ENCODE measurements around the gene DOCK2. TPM values are rescaled to one million over a fixed set of nuclear protein-coding genes. Genes with fewer than 3 reads are reported as not detected.
"Not testable (repeated sequence)": the region's sequence is repeated elsewhere in the genome, so short reads cannot be mapped to it uniquely, and the experiment has no call there.

Gene DOCK2
- total RNA-seq: 7.5 TPM
- long read RNA-seq, partial matches to known transcripts: 1 of 1 reads
- long read RNA-seq, other reads (novel, unspliced or antisense): 0 of 1 reads

DNA sequence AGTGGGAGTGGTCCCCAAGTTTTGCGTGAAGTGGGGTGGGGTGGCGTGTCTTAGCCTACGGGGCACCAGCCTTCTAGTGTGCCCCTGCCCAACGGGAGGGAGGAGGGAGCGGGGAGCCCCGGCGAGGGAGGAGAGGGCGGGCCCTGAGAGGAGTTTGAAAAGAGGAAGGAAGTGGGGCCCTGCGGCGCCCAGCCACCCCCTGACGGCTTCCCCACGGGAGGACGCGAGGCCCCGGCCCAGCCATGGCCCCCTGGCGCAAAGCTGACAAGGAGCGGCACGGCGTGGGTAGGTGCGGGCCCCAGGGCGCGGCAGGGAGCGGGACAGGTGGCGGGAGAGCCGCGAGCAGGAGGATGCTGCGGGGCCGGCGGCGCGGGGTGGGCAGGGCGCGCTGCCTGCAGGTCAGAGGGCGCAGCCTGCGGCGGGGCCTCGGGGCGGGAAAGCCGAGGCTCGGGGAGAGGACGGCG, at the start of gene DOCK2:
TSS of gene DOCK2 (plus strand) at position 191 of the 464 bp plus-strand sequence. CDS start at position 243, 52 bp downstream.
- intact Hi-C loops (cut with micrococcal nuclease): no loop called here
- DNase-seq (peak; percentile 74), ATAC-seq (peak; percentile 89)

DNA sequence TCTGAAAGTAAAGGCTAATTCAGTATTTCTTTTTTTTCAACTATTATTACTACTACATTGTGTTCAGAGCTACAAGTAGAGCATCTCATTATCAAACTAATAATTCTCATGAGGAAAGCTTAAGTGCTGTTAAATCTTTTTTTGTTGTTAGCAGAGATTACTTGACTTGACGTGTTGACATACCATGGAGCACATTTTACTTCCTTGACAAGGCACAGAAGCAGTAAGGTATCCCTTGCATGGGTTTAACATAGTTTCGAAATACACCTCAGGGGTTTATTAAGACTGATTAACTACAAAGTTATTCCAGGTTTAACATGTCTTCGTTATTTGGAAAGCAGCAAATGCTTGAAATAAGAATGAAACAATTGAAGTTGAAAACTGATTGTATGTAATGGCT, 46.5 kb upstream of the DOCK2 start:
- no peak for ATAC-seq
- no peak for DNase-seq

DNA sequence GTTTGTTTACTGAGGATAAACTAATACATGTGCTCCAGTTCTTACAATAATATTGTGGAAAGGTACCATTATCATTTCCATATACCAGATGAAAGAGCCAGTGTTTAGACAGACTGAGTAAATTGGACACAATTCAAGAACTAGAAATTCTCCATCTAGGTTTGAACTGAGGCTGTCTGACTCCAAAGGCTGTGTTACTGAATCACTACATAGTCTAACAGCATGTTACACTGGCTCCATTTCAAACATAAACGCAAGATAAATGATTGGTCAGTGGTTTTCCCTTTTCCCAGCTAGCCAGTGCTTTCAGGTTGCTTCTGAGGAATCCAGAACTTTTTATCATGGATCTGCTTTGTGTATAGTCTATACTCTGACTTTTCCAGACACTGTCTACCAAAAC, 45.4 kb upstream of the DOCK2 start:
- no peak for ATAC-seq
- intact Hi-C loops (cut with micrococcal nuclease): no loop called here
- no peak for DNase-seq

More for the DNA sequence above, 46.5 kb upstream of the DOCK2 start:
- intact Hi-C loops (cut with micrococcal nuclease): no loop called here

DNA sequence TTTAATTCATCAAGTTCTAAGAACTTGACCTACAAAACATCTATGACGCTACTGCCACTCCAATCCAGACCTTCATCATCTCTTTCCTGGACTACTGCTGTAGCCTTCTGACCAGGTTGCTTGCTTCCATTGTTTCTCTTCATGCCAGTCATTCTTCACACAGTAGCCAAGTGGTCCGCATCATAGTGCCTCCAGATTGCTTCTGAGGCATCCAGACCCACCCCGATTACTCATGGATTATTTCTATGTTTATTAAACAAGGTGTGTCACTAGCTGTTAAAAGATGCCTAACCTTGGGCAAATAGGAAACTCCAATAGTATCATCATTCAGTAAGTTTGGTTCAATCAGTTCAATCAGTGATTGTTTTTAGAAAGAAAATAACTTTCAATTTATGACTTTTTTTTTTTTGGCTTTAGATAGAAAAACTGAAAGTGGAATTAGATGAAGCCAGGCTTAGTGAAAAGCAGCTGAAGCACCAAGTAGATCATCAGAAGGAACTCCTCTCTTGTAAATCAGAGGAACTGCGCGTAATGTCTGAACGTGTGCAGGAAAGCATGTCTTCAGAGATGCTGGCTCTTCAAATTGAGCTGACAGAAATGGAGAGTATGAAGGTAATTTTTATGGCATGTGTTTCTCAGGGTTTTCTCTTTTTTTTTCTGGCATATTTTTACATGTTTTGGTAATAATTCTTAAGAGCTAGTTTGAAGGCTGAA, 44.0 kb upstream of the DOCK2 start:
- intact Hi-C loops (cut with micrococcal nuclease): no loop called here
- no peak for ATAC-seq
- DNase-seq: no peak

DNA sequence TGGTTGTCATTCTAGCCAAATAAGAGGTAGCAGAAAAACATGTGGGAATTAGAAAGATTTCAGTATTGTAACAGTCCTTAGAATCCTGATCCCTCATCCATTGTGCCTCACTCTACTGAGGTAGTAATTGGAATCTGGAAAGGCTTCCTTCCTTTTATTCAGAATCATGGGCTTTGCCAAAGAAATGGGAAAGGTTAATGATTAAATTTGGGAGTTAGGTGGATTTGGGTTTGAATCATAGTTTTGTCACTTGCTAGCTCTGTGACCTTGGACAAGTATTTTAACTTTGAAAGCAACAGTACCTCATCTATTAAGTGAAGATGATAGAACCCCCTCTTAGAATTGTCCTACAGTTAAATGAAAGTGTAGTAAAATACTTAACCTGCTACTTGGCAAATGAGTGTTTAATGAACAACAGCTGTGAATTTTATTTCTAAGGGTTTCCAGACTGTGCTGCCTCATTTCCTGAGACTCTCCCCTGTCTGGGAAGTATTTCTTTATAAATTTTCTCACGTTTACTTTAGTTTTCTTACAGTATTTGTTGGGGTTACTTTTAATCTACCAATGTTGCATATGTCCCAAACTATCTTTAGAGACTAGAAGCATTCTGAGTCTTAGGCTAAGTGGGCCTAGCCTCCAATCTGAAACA, 41.8 kb upstream of the DOCK2 start:
- ATAC-seq: no peak
- DNase-seq: no peak
- intact Hi-C loops (cut with micrococcal nuclease): no loop called here

DNA sequence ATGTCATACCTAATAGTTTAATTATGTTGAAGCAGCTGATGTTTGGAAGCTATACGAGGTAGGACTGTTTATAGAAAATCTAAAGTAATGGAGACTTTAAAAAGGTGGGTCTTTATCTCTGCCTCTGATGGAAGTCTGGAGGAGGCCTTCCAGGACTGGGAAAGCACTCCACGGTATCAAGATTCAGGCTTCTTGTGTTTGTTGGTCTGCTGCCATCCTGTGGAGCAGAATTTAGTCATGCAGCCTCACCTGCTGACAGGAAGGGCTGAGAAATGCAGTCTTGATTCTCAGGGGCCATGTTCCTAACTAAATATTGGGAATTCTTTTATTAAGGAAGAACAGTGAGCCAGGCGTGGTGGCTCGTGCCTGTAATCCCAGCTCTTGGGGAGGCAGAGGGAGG, 37.6 kb upstream of the DOCK2 start:
- intact Hi-C loops (cut with micrococcal nuclease): no loop called here
- ATAC-seq: no peak

DNA sequence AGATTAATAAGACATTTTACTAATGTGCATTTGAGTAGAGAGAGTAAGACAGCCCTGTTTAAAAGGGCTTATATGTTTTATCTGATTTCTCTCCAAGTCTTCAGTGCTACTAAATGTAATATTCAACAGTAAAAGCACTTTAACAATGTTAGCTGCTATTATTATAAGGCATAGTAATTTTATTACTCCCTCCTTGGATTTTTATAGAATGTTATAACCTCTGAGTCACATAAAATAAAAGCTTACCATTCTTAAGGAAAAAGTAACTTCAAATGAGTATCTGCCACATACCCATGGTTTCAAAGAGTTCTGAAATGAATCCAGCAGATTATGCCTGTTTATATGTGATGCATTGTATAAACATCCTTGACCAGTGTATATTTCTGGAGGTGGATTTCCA, 34.5 kb upstream of the DOCK2 start:
- intact Hi-C loops (cut with micrococcal nuclease): no loop called here
- DNase-seq (no peak), ATAC-seq (no peak)

More for the DNA sequence above, 37.6 kb upstream of the DOCK2 start:
- no peak for DNase-seq

DNA sequence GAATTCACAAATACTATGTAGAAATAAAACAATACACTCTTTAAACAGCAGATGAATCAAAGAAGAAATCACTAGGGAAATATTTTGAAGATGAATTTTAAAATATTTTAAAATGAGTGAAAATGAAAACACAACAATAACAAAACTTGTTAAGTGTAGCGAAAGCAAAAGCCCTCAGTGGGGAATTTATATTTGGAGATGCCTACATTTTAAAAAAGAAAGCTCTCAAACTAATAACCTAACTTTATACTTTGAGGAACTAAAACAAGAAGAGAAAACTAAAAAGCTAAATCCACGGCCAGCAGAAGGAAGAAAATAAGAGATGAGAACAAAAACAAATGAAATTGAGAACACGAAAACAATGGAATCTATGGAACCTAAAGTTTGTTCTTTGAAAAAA, 30.8 kb upstream of the DOCK2 start:
- intact Hi-C loops (cut with micrococcal nuclease): no loop called here
- DNase-seq (no peak), ATAC-seq (no peak)

DNA sequence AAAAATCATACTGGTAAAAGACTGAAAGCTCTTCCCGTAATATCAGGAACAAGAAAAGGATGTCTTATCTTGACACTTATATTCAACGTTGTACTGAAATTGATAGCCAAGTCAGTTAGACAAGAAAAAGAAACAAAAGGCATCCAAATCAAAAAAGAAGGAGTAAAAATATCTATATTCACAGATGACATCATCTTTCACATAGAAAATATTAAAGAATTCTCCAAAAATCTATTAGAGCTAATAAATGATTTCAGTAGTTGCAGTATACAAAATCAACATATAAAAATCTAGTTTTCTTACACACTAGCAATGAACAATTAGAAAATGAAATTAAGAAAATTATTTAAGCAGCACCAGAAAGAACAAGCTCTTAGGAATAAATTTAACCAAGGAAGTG, 29.2 kb upstream of the DOCK2 start:
- DNase-seq: no peak
- no peak for ATAC-seq
- intact Hi-C loops (cut with micrococcal nuclease): no loop called here

DNA sequence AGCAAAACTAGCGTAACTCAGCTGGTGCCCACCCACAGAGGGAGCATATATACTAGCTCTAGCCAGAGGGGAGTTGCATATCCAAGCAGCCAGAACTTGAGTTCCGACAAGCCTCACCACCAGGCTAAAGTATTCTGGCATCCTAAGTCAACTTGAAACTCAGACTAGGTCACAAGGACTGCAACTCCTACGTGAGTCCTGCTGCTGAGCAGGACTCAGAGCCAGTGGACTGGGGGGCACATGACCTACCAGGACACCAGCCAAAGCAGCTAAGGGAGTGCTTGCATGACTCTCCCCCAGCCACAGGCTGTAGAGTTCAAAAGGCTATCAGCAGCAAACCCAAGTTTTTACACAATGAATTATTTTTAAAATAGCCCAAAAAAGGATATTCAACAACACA, 27.4 kb upstream of the DOCK2 start:
- intact Hi-C loops (cut with micrococcal nuclease): no loop called here
- ATAC-seq: no peak

DNA sequence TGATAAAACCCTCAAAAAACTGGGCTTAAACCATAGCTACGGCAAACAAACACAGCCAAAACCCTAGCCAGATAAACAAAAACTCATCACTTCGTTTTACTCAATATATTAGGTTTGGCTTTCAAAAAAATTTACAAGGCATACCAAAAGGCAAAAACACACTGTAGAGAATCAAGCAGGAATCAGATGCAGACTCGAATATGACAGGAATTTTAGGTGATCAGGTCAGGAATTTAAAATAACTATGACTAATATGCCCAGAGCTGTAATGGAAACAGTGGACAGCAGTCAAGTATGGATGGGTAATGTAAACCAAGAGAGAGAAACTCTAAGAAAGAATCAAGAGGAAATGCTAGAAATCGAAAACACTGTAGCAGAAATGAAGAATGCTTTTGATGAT, 26.5 kb upstream of the DOCK2 start:
- intact Hi-C loops (cut with micrococcal nuclease): no loop called here
- no peak for ATAC-seq
- no peak for DNase-seq

More for the DNA sequence above, 27.4 kb upstream of the DOCK2 start:
- no peak for DNase-seq

DNA sequence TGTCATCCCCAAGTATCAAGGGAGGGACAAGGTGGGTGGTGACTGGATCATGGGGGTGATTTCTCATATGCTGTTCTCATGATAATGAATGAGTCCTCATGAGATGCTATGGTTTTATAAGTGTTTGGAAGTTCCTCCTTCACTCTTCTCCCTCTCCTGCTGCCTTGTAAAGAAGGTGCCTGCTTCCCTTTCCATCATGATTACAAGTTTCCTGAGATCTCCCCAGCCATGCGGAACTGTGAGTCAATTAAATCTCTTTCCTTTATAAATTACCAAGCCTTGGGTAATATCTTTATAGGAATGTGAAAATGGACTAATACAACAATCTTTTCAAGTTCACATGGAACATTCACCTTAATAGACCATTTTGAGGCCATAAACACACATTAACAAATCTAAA, 21.5 kb upstream of the DOCK2 start:
- DNase-seq (no peak), ATAC-seq (no peak)
- intact Hi-C loops (cut with micrococcal nuclease): no loop called here

DNA sequence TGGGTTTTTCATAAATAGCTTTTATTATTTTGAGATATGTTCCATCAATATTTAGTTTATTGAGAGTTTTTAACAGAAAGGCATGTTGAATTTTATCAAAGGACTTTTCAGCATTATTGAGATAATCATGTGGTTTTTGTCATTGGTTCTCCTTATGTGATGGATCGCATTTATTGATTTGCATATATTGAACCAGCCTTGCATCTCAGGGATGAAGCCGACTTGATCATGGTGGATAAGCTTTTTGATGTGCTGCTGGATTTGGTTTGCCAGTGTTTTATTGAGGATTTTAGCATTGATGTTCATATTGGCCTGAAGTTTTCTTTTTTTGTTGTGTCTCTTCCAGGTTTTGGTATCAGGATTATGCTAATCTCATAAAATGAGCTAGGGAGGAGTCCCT, 12.8 kb upstream of the DOCK2 start:
- DNase-seq; ATAC-seq; intact Hi-C loops (cut with micrococcal nuclease): not testable (repeated sequence)

DNA sequence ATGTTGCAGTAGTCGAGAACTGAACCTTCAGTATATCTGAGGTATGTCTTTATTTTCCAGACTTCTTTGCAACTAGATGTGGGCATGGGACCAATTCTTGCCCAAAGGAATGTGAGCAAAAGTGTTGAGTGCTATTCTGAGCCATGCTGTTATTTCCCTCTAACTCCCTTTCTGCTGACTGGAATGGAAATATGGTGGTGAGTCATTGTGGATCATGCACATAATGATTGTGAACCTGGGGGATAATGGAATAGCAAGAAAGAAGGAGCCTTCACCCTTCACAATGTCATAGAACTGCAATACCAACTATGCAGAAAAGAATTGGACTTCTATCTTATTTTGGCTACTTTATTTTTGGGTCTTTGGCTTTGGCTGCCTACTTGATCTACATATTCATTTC, 10.3 kb upstream of the DOCK2 start:
- DNase-seq (no peak), ATAC-seq (no peak)
- intact Hi-C loops (cut with micrococcal nuclease): no loop called here

DNA sequence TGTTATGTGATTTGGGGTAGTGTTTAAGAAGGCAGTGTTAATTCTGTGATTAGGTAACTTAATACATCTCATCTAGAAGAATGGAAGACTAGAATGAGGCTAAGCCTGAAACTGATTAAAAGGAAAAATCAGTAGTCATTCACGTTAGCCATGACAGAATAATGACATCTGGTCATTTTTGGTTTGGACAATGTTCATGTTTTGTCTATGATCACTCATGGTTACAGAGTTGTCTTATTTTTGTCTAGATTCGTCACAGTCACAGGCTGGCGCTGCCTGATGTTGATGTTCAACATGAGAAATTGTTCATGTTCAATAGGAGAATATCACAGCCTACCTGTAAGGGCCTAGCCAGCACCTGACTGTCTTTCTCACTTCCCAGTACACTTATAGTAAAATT, 9.5 kb upstream of the DOCK2 start:
- no peak for DNase-seq
- intact Hi-C loops (cut with micrococcal nuclease): no loop called here
- ATAC-seq: no peak

DNA sequence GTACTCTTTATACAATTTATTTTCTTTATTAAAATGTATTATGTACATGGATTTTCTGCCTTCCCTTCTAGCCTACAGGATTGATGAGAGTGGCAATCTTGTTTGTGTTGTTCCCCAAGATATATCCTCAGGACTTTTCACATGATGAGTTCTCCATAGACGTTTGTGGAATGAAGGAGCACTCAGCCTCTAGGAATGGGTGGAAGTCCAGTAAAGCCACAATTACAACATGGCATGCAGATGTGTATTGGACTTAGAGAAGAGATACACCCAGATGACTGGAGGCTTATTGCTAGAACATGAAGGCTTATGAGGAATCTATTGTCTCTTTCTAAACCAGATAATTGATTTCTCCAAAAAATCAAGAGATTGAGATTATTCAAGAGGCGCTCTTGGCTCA, 8.2 kb upstream of the DOCK2 start:
- no peak for ATAC-seq
- DNase-seq: no peak
- intact Hi-C loops (cut with micrococcal nuclease): no loop called here

DNA sequence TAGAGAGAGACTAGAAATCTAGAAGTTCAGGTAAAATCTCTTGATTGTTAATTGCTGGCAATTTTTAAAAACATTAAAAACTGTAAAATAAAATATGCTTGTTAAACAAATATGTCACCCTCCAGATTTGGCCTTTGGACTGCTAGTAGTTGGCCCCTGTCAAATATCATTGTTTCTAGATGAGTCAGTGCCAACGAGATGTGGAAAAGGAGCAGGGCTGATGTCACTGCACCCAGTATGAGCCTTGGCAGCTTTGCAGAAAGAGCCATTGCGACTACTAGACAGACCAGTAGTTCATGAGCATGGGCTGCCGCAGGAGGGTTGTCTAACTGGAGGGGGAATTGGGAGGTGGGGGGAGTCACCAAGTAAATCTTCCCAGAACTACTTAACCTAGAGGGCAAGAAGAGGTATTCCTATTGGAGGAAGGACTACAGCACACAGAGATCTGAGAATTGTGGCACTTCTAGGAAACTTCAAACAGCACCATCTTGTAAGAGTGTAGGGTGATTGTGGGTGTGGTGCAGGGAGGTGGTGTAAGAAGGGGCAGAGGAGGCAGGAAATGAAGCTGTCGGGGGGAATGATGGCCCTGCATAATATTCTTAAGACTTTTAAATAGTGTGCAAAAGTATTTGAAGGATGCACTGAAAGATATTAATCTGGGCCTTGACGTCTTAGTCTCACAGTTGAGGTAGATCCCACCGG, 7.1 kb upstream of the DOCK2 start:
- intact Hi-C loops (cut with micrococcal nuclease): no loop called here
- peak; percentile 19 for ATAC-seq

DNA sequence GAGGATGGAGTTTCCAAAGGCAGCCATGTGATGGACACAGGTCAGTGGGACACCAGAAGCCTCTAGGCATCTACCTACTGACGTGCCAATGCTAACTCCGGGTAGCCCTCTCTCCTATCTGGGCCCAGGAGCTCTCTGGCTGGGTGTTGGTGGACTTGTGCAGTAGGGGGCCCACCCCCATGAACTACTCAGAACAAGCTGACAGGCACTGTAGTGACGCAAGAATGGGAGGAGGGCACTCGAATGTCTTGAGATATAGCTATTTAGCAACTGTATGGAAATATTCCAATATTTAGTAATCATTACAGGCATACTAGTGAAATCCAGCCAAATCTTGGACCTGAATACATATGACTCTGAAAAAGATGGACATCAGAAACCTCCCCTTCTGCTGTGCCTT, 5.7 kb upstream of the DOCK2 start:
- intact Hi-C loops (cut with micrococcal nuclease): no loop called here
- no peak for DNase-seq
- ATAC-seq: no peak

More for the DNA sequence above, 7.1 kb upstream of the DOCK2 start:
- DNase-seq: no peak

DNA sequence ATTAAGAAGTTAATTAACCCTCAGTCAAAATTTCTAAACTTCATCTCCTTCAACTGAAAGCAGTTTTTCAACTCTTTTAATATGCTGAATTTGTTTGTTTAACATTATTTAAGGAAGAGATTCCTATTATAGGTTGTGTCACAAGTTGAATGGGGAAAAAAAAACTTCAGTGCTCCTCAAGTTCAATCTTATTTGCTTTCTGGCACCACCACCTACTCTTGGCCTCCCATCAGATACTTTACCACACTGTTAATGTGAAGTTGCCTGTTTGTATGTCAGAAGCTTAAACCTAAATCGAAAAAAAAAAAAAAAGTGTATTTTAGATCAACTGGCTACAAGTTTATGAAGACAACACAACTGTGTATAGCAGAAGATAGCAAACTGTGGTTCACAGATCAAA, 4.1 kb upstream of the DOCK2 start:
- no peak for ATAC-seq
- DNase-seq: no peak
- intact Hi-C loops (cut with micrococcal nuclease): no loop called here

DNA sequence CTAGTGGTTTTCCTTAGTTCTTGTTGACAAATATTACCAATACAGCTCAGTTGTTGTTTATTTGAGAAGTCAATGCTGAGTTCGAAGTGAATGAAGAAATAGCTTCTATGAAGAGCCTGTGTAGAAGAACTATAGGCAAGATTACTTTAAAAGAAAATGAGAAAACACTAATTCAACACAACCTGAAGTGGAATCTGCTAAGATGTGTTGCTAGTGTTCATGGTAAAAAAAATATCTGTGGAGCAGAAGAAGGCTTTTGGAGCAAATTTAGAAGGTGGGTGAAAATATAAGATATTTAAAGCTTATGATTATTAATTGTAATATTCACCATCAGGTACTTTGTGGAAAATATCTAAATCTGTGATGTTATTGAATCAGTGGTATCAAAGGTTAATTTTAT, 2.5 kb upstream of the DOCK2 start:
- DNase-seq (no peak), ATAC-seq (no peak)
- intact Hi-C loops (cut with micrococcal nuclease): no loop called here
